Common myeloid progenitor, CD34-positive (primary cell): ENCODE results near the gene FANCL.
"Not testable (repeated sequence)": the region's sequence is repeated elsewhere in the genome, so short reads cannot be mapped to it uniquely, and the experiment has no call there.

Source experiments
- CTCF ChIA-PET: fragments of 350-600 bp; sonication (Branson Sonifier 250); formaldehyde crosslinking; loops from one replicate; lab custom pipeline; 2021; ENCODE audit warnings: antibody characterized with exemption; lab: Charles Lee
- POLR2A ChIA-PET: fragments of 350-600 bp; sonication (Branson Sonifier 250); formaldehyde crosslinking; loops from one replicate; lab custom pipeline; 2021; ENCODE audit warnings: antibody characterized with exemption; lab: Charles Lee
- DNase-seq, 3 donors: peaks; one replicate each; pipeline versions ENCODE4 v3.0.0 to v3.0.0-alpha.2; 2013
- H3K27ac ChIP-seq, 2 experiments: 1 replicate in 1 of 2; 2 replicates in 1 of 2; pipeline ENCODE4 v1.7.0; 2013; ENCODE audit warnings: inconsistent platforms in 2 of 2, low read length in 2 of 2, mild to moderate bottlenecking in 2 of 2, low read depth in 1 of 2, moderate library complexity in 1 of 2; ENCODE audit not compliant: severe bottlenecking in 2 of 2, insufficient read depth in 1 of 2, poor library complexity in 1 of 2
- H3K27me3 ChIP-seq, 5 experiments: replicated peaks in 2 of 5; 1 replicate in 3 of 5; 2 replicates in 2 of 5; pipeline versions ENCODE4 v1.6.1 to v1.7.0; 2013; ENCODE audit warnings: low read length in 4 of 5, mild to moderate bottlenecking in 2 of 5, moderate library complexity in 2 of 5, inconsistent platforms in 1 of 5; ENCODE audit not compliant: insufficient read depth in 5 of 5, control insufficient read depth in 4 of 5
- H3K36me3 ChIP-seq, 4 experiments: 1 replicate in 2 of 4; 2 replicates in 2 of 4; pipeline versions ENCODE4 v1.6.1 to v1.7.0; 2013; ENCODE audit warnings: low read length in 3 of 4, control low read depth in 1 of 4, mild to moderate bottlenecking in 1 of 4; ENCODE audit not compliant: control insufficient read depth in 4 of 4, insufficient read depth in 4 of 4
- H3K4me1 ChIP-seq, 4 experiments: 1 replicate in 3 of 4; 2 replicates in 1 of 4; pipeline versions ENCODE4 v1.6.1 to v1.7.1; 2013; ENCODE audit warnings: low read length in 3 of 4, mild to moderate bottlenecking in 3 of 4, control low read depth in 1 of 4, inconsistent platforms in 1 of 4, moderate library complexity in 1 of 4; ENCODE audit not compliant: control insufficient read depth in 4 of 4, insufficient read depth in 4 of 4; ENCODE audit errors: control extremely low read depth in 1 of 4
- H3K4me3 ChIP-seq, 7 experiments: 1 replicate in 4 of 7; 2 replicates in 3 of 7; pipeline versions ENCODE4 v1.5.1 to v1.7.0; 2013; ENCODE audit warnings: mild to moderate bottlenecking in 7 of 7, low read length in 6 of 7, moderate library complexity in 6 of 7, inconsistent platforms in 2 of 7, low read depth in 2 of 7, control low read depth in 1 of 7; ENCODE audit not compliant: insufficient read depth in 4 of 7, control insufficient read depth in 1 of 7; ENCODE audit errors: extremely low read depth in 1 of 7
- H3K9me3 ChIP-seq, 5 experiments: 1 replicate in 4 of 5; 2 replicates in 1 of 5; pipeline versions ENCODE4 v1.6.1 to v1.7.1; 2013; ENCODE audit warnings: low read length in 4 of 5, mild to moderate bottlenecking in 2 of 5, inconsistent platforms in 1 of 5, low read depth in 1 of 5, moderate library complexity in 1 of 5; ENCODE audit not compliant: control insufficient read depth in 4 of 5, insufficient read depth in 2 of 5; ENCODE audit errors: control extremely low read depth in 1 of 5
- WGBS: methylation state at CpG from one replicate; pipeline ENCODE4 v1.1.5; 2013; ENCODE audit not compliant: insufficient coverage; 5-methylcytosine and 5-hydroxymethylcytosine counted together

Gene FANCL

DNA sequence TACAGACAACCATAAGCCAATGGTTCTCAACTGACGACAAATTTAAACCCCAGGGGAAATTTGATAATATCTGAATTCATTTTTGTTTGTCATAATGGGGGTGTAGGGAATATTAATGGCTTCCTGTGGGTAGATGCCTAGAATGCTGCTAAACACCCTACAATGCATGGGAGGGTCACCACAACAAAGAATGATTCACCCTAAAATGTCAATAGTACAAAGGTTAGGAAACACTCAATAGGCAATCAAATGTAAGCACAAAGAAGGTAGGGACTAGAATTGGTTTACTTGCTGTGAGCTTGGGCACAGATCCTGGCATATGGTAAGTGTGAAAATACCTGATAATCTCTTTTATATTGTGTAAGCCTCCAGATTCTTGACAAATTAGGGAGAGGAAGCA is 20.1 kb upstream of the FANCL start:
- H3K27me3 ChIP-seq, result no peaks in the 10 kb centered on the region
- no peak overlapping the region for H3K27ac ChIP-seq
- ChIA-PET CTCF (no interaction called here), POLR2A (no interaction called here)
- no peaks in the 10 kb centered on the region for H3K9me3 ChIP-seq
- DNase-seq, result no peak
- WGBS, result no CpG with 5 or more reads among the region's 1 CpG
- H3K4me3 ChIP-seq, result no peak overlapping the region
- H3K4me1 ChIP-seq, result no peaks in the 10 kb centered on the region
- no peaks in the 10 kb centered on the region for H3K36me3 ChIP-seq

DNA sequence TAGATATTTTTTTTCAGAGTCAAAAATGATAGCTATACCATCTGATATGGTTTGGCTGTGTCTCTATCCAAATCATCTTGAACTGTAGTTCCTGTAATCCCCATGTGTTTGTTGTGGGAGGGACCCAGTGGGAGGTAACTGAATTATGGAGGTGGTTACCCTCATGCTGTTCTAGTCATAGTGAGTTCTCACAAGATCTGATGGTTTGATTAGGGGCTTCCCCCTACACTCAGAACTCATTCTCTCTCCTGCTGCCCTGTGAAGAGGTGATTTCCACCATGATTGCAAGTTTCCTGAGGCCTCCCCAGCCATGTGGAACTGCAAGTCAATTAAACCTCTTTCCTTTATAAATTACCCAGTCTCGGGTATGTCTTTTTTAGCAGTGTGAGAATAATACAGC is 17.3 kb upstream of the FANCL start:
- H3K27ac ChIP-seq, CTCF ChIA-PET, DNase-seq, H3K4me1 ChIP-seq, H3K36me3 ChIP-seq, H3K9me3 ChIP-seq, H3K4me3 ChIP-seq, POLR2A ChIA-PET, H3K27me3 ChIP-seq: not testable (repeated sequence)
- WGBS, result 100% methylated on average over 1 of the region's 1 CpG

DNA sequence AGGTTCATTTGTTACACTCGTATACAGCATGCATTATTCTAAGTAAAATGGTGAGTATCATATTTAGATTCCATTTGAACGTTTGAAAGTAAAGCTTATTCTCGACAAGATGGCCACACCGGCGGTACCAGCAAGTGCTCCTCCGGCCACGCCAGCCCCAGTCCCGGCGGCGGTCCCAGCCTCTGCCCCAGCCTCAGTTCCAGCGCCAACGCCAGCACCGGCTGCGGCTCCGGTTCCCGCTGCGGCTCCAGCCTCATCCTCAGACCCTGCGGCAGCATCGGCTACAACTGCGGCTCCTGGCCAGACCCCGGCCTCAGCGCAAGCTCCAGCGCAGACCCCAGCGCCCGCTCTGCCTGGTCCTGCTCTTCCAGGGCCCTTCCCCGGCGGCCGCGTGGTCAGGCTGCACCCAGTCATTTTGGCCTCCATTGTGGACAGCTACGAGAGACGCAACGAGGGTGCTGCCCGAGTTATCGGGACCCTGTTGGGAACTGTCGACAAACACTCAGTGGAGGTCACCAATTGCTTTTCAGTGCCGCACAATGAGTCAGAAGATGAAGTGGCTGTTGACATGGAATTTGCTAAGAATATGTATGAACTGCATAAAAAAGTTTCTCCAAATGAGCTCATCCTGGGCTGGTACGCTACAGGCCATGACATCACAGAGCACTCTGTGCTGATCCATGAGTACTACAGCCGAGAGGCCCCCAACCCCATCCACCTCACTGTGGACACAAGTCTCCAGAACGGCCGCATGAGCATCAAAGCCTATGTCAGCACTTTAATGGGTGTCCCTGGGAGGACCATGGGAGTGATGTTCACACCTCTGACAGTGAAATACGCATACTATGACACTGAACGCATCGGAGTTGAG is 10.4 kb upstream of the FANCL start:
- H3K27ac ChIP-seq, H3K4me1 ChIP-seq, DNase-seq, CTCF ChIA-PET, H3K27me3 ChIP-seq, H3K36me3 ChIP-seq, H3K4me3 ChIP-seq, H3K9me3 ChIP-seq, POLR2A ChIA-PET: not testable (repeated sequence)
- 99% methylated on average over 22 of the region's 43 CpGs for WGBS

DNA sequence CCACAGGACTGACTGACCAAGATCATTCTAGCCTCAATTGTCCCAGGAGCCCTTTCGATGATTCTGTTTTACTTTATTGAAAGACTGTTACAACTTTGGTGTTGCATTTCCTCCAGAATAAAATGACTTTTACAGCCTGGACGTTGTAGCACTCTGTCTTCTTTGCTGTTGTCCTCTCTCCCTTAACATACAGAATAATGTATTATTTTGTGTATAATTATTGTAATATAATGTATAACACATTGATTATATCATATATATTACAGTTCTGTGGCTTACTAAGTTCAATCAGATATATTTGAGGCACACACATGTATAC is 380 bp upstream of the FANCL start:
- no peaks in the 10 kb centered on the region for H3K9me3 ChIP-seq
- WGBS, result 0% methylated on average over 1 of the region's 2 CpGs
- no peaks in the 10 kb centered on the region for H3K36me3 ChIP-seq
- H3K4me1 ChIP-seq, result peaks cover 5 to 30% (median 22%) of the 10 kb centered on the region in 4 experiments
- peak overlapping the region; percentile 93 to 99 (median 97) for H3K4me3 ChIP-seq
- H3K27ac ChIP-seq, result peak overlapping the region; percentile 77 to 90
- no peaks in the 10 kb centered on the region for H3K27me3 ChIP-seq
- POLR2A ChIA-PET, result no interaction called here
- DNase-seq, result no peak
- CTCF ChIA-PET, result no interaction called here

DNA sequence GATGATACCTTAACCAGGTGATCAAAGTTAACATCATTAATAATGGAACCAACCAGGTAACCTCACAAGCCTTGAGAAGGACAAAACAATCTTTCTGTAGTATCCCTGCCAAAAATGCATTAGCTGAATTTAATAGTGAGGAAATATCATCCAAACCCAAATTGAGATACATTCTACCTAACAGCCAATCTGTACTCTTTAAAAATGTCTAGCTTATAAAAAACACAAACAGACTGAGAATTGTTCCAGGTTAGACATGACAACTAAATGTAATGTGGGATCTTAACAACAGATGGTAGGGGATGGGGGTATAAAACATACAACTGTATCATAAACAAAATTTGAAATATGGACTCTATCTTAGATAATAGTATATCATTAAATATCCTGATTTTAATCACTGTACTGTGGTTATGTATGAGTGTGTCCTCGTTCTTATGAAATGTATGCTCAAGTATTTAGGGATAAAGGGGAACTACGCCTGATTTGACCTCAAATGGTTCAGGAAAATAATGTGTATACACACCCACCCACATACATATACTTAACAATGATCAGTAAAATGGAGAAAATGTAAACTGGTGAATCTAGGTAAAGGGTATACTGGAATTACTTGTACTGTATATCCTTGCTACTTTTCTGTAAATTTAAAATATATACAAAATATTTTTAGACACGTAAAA is 1.7 kb downstream of the FANCL start:
- peaks cover 0 to 3% (median 0%) of the 10 kb centered on the region in 5 experiments for H3K9me3 ChIP-seq
- H3K4me1 ChIP-seq, result peaks cover 5 to 30% (median 22%) of the 10 kb centered on the region in 4 experiments
- H3K36me3 ChIP-seq, result peaks cover 0 to 3% (median 0%) of the 10 kb centered on the region in 4 experiments
- peak in 2 of 3 donors; percentile 17 to 36 for DNase-seq
- no peaks in the 10 kb centered on the region for H3K27me3 ChIP-seq
- CTCF ChIA-PET, result interaction anchor here (1.0 kb wide), 1 partner anchor 30 kb away, joined by 3 read pairs; no protein-coding TSS in a partner anchor
- no peak overlapping the region for H3K27ac ChIP-seq
- no CpG with 5 or more reads among the region's 3 CpGs for WGBS
- H3K4me3 ChIP-seq, result peak overlapping the region in 3 of 7 experiments; percentile 93 to 98 (median 93)
- POLR2A ChIA-PET, result no interaction called here

DNA sequence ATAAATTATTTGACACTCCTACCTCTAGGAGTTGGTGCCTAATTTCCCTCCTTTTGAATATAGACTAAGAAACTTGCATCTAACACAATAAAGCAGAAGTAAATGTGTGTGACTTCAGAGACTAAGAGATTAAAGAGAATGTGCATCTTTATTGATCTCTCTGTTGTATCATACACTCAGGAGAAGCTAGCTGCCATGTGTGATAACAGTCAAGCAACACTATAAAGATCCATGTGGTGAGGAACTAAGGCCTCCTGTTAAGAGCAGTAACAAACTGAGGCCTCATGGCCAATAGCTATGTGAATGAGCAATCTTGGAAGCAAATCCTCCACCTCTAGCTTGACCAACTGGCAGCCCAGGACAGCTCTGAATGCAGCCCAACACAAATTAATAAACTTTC is 3.4 kb downstream of the FANCL start:
- CTCF ChIA-PET, result interaction anchor here (1.0 kb wide), 1 partner anchor 210 kb away, joined by 3 read pairs; no protein-coding TSS in a partner anchor
- Histone ChIP-seq H3K4me3 (no peak overlapping the region), H3K4me1 (peaks cover 5 to 30% (median 22%) of the 10 kb centered on the region in 4 experiments), H3K9me3 (peaks cover 0 to 3% (median 0%) of the 10 kb centered on the region in 5 experiments), H3K27me3 (no peaks in the 10 kb centered on the region), H3K27ac (peak overlapping the region in 1 of 2 experiments; percentile 15), H3K36me3 (peaks cover 0 to 3% (median 0%) of the 10 kb centered on the region in 4 experiments)
- POLR2A ChIA-PET, result interaction anchor here (0.6 kb wide), 1 partner anchor 22 kb away, joined by 3 read pairs; no protein-coding TSS in a partner anchor
- DNase-seq, result peak in 2 of 3 donors; percentile 42 to 56

DNA sequence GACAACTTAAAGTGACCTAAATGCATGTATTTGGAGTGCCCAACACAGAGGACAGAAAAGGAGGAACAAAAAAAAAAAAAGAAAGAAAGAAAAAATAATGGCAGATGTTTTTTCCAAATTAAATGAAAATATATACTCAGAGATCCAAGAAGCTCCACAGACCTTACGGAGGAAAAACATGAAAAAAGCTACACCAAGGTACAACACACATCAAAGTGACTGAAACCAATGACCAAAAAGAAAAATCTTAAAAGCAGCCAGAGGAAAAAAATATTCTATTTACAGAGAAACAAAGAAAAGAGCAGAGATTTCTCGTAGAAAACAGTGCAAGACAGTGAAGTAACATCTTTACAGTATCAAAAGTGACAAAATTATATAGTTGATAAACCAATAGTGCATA is 5.1 kb downstream of the FANCL start:
- peaks cover 5 to 26% (median 18%) of the 10 kb centered on the region in 4 experiments for H3K4me1 ChIP-seq
- no peaks in the 10 kb centered on the region for H3K27me3 ChIP-seq
- WGBS, result no CpG with 5 or more reads among the region's 2 CpGs
- H3K36me3 ChIP-seq, result peaks cover 0 to 4% (median 0%) of the 10 kb centered on the region in 4 experiments
- CTCF ChIA-PET, result no interaction called here
- no peak overlapping the region for H3K4me3 ChIP-seq
- POLR2A ChIA-PET, result no interaction called here
- H3K27ac ChIP-seq, result no peak overlapping the region
- H3K9me3 ChIP-seq, result peaks cover 0 to 3% (median 0%) of the 10 kb centered on the region in 5 experiments
- peak in 2 of 3 donors; percentile 28 to 53 for DNase-seq
